GM21423 (cell line): ENCODE data around the gene MBD6.
"Not testable (repeated sequence)": the region's sequence is repeated elsewhere in the genome, so short reads cannot be mapped to it uniquely, and the experiment has no call there.

Experiments
- ATAC-seq: cut with Tn5 transposase; IDR thresholded peaks from one replicate; pipeline ENCODE4 v1.9.1; 2021; ENCODE audit warnings: mild to moderate bottlenecking, moderate library complexity; ENCODE audit not compliant: unreplicated experiment

Gene MBD6

GRCh38 chr12:57568838-57569237 lies 46.2 kb downstream of the MBD6 start:
- ATAC-seq: no peak

GRCh38 chr12:57569858-57570257 lies 47.2 kb downstream of the MBD6 start:
- no peak for ATAC-seq

- ATAC-seq: not testable (repeated sequence)
These were observed 47.8 kb downstream of the MBD6 start for GRCh38 chr12:57570438-57570837.

GRCh38 chr12:57571926-57572762 lies 49.5 kb downstream of the MBD6 start:
- ATAC-seq: no peak

GRCh38 chr12:57574795-57575194 lies 52.2 kb downstream of the MBD6 start:
- ATAC-seq: no peak

- ATAC-seq: no peak
These were observed 53.4 kb downstream of the MBD6 start for GRCh38 chr12:57575771-57576612.

GRCh38 chr12:57576613-57577160 lies 54.1 kb downstream of the MBD6 start:
- no peak for ATAC-seq

- ATAC-seq: no peak
These were observed 55.5 kb downstream of the MBD6 start for GRCh38 chr12:57577981-57578758.

GRCh38 chr12:57579011-57579410 lies 56.4 kb downstream of the MBD6 start:
- ATAC-seq: no peak
